GM21723 (cell line): ENCODE results near the gene ARHGAP26.
A peak's percentile ranks its signal among the peaks of the same experiment; 100 is the strongest.

Experiments used
- ATAC-seq: cut with Tn5 transposase; IDR thresholded peaks from one replicate; pipeline ENCODE4 v1.9.1; 2021; ENCODE audit warnings: mild to moderate bottlenecking, moderate library complexity; ENCODE audit not compliant: unreplicated experiment

The ARHGAP26 gene

GRCh38 chr5:143031781-143032580 is 261.8 kb downstream of the ARHGAP26 start:
- ATAC-seq = no peak

GRCh38 chr5:143032581-143032836 is 262.3 kb downstream of the ARHGAP26 start:
- ATAC-seq = no peak

DNA sequence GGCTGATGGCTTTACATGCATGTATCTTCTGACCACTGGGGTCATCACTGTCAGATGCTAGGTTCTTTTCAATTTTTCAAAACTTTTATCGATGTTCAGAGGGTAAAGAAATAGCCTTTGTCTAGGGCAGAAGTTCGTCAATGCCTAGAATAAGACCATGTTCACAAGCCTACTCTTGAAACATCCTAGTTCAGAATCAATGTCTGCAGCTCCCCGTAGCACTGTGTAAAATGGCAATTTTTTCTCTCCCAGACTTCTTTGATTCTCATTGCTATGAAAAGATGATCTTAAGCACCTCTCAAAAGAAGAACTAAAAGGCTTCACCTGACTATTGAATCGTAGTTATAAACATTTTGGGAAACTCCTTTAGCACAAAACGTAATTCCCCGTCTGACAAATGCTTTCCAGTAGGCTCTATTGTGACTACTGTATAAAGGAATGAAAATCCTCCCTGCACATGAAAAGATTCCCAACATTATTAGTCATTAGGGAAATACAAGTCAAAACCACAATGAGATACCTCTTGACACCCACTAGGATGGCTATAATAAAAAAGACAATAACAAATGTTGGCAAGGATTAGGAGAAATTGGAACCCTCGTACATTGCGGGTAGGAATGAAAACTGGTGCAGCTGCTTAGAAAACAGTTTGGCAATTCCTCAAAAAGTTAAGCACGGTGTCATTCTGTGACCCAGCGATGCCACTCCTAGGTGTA is 263.5 kb downstream of the ARHGAP26 start:
- ATAC-seq = no peak

- ATAC-seq = no peak
Measured at GRCh38 chr5:143036146-143036927, 266.2 kb downstream of the ARHGAP26 start.

DNA sequence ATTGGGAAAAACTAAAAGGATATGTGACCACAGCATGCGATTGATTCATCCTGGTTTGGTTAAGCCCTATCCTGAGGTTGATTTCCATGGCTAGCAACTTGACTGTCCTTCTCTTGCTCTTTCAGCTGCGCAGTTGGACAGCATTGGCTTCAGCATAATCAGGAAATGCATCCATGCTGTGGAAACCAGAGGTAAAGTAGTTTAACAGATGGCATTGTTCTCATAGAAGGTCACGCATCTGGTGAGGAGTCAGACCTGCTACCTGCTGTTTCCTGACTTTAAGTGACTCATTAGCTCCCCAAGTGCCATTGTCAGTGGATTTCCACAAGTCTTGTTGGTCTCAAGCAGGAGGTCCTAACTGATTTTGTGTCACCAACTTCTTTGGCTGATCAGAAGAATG is 266.9 kb downstream of the ARHGAP26 start:
- no peak for ATAC-seq

DNA sequence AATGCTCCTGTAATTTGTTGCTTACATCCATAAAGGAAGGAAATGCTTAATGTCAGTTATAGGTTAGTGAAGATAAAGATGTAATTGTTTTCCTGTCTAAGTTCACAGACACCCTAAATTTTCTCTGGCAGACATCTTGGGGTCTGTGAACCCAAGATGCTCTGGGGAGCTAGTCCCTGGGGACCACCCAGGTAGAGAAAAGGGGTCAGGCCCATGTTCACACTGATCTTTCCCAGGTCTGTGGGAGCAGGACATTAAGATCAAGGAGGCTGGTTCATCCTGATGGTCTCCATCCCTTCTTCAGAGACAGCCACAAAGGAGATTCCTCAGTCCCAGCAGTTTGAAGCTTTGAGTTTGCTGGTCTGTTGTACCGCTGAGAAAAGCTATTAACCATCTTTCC is 267.5 kb downstream of the ARHGAP26 start:
- no peak for ATAC-seq

DNA sequence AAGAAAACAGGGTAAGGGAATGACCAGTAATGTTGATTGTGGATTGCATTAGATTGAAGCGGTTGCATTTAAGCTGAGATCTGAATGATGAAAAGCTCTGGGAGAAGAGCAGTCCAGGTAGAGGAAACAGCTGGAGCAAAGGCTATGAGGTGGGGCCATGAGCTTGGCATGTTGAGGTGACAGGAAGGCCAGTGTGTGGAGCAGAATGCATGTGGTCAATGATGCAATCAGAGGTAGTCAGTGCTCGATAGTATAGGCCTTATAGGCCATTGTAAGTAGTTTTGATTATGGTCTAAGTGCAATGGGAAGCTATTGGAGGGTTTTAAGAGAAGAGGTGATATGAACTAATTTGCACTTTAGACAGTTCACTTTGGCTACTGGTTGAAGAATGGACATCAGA is 270.4 kb downstream of the ARHGAP26 start:
- ATAC-seq = no peak

DNA sequence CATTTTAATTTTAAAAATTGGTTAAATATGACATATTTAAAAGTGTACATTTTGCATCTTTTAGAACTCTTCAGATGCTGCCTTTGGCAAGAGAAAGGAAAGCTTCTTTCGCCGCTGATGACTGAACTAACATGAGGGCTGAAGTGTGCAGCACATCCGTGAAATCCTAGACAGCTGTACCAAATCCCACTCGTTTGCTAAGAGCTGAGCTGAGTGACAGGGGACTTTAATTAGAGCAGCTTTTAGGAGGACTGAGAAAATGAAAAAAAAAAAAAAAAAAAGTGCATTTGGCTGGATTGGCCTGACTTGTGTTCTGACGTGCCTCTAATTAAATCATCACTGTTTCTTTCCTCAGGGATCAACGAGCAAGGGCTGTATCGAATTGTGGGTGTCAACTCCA is 271.3 kb downstream of the ARHGAP26 start:
- ATAC-seq = no peak

- ATAC-seq = no peak
Measured at GRCh38 chr5:143041972-143042770, 272.0 kb downstream of the ARHGAP26 start.

- no peak for ATAC-seq
Measured at GRCh38 chr5:143044265-143044664, 274.1 kb downstream of the ARHGAP26 start.

- ATAC-seq = no peak
Measured at GRCh38 chr5:143045062-143045461, 274.9 kb downstream of the ARHGAP26 start.

GRCh38 chr5:143046314-143046713 is 276.1 kb downstream of the ARHGAP26 start:
- ATAC-seq = no peak

DNA sequence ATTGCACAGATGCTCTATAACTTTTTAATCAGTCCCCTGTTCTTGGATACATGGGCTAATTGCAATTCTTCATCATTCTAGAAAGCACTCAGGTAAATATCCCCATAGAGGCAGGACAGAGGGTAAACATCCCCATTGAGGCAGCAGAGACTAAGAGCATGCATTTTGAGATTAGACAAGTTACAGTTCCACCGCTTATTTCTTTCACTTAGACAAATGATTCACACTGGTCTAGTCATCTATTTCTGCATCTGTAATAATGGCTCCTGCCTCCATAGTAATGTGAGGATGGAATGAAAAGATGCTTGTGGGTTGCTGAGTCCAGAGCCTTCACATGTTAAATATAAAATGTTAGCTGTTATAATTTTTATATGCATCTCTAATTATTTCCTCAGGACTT is 276.9 kb downstream of the ARHGAP26 start:
- no peak for ATAC-seq

DNA sequence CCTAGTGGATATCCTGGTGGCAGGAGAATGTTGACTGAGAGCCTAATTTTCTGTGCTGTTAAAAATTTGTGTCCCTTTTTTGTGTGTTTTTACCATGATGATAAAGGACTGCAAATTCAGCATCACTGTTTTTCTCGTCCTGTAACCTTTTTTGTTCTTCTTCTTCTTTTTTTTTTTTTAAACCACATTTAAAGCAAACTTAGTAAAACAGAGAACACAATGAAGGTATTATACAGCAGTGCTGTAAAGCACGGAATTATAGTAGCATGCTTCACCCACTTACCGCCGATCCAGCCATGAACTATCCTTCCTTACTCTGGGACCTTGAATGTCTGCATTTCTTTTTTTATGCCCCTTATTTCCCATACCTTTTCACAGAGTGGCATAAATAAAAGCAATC is 280.0 kb downstream of the ARHGAP26 start:
- no peak for ATAC-seq

DNA sequence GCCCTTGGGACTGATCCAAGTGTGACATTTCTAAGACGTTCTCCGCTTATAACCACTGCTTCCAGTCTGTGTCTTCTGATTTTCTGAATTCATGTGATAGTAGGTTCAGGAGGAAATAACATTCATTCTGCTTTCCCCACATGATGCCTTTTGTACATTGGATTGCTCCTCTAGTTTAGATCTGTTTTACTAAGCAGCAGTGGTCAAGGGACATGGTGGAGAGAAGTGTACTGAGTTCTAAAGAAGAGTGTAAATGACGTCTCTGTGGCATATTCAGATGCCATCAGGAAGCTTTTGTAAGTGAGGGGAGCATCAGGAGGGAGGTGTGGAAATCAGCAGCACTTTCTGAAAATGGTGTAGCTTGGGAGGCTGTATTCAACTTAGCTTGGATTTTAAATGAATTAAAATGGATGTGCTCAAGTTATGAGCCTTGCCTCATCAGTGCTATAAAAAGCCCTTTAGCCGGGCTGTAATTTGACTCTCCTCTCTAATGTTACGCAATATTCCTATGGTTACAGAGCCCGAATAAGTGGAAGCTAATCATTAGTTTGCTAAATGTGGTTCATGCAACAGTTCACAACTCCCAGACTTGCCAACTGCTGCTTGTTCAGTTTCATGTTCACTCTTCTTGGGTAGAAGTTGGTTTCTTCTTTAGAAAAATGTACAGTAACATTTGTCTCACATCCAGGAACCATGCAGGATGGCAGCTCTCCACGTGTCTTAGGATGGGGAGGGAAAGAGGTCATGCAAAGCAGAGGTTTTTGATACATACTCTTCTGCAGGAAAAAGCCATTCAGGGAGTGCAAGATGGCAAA is 281.3 kb downstream of the ARHGAP26 start:
- no peak for ATAC-seq

DNA sequence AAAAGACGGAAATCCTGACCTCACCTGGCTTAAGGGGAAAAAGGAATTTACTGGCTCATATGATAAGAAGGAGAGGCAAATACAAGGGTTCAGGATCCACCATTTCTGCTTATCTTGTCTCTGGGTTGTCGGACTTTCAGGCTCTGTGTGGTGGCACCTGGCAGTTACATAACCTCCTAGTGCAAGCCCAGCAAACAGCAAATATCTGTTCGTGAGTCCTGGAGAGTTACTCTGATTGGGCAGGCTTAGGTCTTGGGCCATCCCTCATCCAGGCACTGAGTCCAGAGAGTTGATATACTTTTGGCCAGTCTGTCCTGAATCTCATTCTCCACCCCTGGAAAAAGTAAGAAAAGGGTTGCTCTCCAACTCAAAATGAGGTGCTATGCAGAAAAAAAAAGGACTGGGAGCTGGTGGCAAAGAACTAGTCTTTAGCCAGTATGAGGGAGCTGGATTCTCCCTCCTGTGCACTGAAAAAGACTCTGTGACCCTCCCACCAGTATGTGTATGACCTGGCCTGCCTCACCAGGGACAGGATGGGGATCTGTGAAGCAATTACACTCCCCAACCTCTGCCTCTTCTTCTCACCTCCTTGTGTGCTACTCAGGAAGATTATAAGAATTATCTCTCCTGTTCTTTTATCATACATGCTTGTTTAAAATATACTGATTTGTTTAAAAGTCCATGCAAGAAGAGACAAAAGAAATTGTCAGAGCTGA is 282.9 kb downstream of the ARHGAP26 start:
- no peak for ATAC-seq

DNA sequence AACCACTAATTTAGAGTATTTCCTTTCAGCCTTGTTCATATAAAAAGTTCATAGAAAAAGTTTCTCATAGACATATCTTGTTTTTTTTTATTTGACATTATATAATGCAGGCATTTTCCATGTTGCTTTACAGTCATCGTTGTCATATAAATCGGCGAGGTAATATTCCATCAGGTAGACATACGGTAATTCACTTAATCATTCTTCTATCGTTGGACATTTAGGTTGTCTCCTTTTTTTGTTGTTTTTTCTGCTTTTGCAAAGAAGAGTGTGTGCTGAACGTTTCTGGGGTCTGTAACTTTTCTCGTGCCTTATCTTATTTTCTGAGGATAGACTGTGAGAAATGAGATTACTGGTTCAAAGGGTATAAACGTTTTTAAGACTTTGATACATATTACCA is 283.6 kb downstream of the ARHGAP26 start:
- no peak for ATAC-seq

DNA sequence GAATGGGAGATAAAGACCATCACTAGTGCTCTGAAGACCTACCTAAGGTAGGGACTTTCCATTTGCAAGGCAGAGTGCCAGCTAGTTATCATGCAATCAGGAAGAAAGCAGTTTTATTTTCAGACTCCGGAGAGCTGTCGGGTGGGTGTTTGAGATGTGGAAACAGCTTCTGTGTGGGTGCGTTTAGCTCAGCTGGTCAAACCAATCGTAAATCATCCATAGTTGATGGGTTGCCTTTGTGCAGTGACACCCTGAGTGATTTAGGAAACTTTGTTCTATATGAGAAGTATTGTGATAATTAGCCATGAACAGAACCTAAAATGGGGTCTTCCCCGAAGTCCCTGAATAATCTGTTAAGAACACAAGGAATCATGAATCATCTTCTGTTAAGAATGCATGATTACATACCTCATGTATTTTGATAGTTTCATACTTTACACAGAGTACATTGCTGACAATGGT is 284.3 kb downstream of the ARHGAP26 start:
- peak; percentile 47 for ATAC-seq

DNA sequence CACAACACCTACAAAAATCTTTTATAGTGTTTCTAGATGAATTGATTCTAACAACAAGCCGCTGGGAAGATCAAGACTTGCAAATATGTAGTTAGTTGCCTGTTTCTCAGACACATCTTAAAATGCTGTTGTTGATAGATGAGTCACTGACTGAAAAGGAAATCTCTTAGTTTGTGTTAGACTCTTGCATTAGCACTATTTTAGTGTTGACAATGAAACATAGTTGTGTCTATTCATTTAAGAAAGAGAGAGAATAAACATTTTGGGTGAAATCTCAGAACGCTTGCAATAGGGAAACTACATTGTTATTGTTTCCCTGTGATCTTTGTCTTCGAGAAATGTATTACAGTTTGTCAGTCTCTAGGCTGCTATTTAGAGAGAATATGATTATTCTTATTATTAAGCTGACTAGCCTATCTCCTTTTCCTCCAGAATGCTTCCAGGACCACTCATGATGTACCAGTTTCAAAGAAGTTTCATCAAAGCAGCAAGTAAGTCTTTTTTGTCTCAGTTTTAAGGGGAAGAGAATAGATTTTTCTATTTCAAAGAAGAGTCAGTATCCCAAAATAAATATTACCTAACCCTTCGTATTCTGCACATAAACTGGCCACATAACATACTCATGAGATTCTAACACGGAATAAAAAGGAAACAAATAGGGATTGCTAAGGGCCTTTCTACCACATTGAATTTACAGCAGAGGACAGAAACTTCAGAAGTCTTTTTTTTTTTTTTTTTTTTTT is 285.6 kb downstream of the ARHGAP26 start:
- no peak for ATAC-seq
